T-helper 1 cell treated with Interleukin-12 subunit alpha and Interleukin-12 subunit beta and Interleukin-4 antibody, amounts not matched to agents 30 ng/mL and 1 ng/mL, for 36 hours (primary cell): ENCODE results near the gene TPRG1L. TPM values are rescaled to one million over a fixed set of nuclear protein-coding genes. Genes with fewer than 3 reads are reported as not detected.

ENCODE experiments used
- intact Hi-C: fragments of 100-400 bp; cut with micrococcal nuclease; formaldehyde crosslinking; loops from one replicate; pipeline ENCODE4 v1.15.1; 2024
- total RNA-seq: library from RNA; stranded (reverse); gene quantifications from 2 replicates; pipeline ENCODE4 v1.2.3, GENCODE V29; 2022

TPRG1L gene
- total RNA-seq, 1 donor from 2014 or later, result 17.1 TPM

DNA sequence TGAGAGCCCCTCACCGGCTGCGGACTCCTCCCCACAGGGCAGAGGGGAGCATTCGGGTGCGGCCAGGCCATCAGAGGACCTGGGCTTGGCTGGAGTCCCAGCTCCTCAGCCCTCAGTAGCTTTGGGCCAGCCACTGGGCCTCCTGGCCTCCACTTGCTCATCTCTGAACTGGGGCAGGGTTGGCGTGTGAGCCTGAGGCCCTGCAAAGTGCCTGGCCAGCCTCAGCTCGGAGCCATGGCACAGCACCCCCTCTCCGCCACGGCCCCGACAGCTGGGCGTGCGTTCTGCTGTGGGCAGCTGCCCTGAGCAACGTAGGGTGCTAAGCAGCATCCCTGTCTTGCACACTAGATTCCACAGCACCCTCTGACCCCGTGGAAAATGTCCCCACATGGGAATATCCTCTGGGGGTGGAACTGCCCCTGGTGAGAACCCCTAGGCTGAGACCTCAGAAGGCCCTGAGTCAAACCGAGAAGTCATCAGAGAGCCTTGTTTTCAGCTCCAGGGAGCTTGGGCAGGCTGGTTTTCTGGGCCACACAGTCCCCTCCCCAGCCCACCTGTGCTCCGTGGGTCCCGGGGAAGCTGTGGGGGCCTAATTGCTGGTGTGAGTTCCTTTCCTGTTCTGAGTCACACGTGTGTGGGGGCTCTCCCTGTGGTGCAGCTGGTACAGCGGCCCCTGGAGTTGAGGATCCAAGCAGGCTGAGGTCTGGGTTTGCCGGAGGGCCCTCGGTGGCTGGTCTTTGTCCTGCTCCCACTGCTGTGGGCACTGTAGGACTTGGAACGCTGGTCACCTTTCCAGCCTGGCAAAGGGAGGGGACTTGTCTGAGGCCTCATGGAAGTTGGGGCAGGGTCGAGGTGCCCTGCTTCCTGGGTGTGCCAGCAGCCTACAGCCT is 52.0 kb downstream of the TPRG1L start:
- intact Hi-C loops, result no loop called here

DNA sequence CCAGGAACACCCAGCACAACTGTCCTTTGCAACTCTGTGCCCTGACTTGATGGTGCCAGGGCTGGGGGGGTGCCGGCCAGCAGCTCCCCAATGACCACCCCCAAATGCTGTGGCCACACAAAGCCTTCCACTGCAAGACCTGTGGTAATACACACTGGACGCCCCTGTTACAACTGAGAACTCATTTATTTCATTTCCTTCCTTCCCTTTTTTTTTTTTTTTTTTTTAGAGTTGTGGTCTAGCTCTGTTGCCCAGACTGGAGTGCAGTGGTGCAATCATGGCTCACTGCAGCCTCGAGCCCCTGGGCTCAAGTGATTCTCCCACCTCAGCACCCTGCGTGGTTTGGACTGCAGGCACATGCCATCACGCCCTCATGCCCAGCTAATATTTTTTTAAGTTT is 52.7 kb downstream of the TPRG1L start:
- intact Hi-C loops, result no loop called here

DNA sequence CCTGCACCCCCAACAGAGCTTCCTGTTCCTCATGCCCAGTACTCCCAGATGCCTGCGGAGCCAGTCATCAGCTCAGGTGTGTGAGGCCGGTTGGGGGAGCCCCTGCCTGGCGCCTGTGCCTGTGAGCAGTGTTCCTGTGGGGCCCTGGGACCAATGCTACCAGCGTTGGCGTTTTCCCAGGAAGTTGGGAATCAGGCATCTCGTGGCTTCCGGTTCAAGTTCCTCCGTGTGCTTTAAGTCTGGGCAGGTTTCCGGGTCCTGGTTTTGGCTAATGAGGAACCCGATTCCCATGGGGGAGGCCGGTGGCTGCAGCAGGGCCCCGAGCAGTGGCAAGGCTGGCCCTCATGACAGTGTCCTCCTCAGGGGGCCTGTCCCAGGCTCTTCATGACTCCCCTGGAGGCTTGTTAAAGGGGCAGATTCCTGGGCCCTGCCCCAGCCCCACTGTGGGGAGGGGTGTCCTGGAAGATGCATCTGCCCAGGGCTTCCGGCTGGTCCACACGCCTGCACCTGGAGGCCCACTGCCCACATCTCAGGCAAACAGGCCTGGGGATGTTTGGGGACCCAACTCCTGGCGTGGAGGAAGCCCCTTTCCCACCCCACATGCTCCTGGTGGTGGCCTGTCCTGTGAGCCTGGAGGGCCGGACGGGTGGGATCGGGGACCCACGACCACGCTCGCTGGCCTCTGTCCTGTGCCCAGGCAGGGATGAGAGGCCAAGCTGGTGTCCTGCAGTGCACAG is 53.7 kb downstream of the TPRG1L start:
- intact Hi-C loops, result no loop called here

DNA sequence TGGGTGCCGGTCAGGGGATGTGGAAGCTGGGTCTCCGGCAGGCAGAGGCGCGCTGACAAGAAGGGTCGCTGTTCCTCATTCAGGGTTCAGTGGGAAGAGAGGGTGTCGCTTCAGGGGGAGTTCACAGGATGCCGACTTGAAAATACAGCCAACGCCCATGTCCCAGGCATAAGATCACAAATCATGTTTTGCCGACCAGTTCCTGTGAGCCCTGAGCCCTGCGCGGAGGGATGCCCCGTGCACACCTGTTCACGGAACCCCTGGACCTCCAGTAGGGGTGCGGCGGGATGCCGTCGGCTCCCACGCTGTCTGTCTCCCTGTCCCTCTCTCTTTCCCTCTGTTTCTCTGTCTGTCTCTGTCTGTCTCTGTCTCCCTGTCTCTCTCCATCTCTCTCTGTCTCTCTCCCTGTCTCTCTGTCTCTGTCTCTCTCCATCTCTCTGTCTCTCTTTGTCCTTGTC is 54.3 kb downstream of the TPRG1L start:
- intact Hi-C loops, result no loop called here

Other genes starting within 250 kb of the TPRG1L start
- gene ARHGEF16, start 170.3 kb upstream of the TPRG1L start, total RNA-seq, result not detected in 2 replicates
- 8.3 and 9.6 TPM in 2 replicates for gene MEGF6, start 13.5 kb upstream of the TPRG1L start, total RNA-seq
- 32.5 and 37.7 TPM in 2 replicates for gene WRAP73, start 25.1 kb downstream of the TPRG1L start, total RNA-seq
- gene TP73, start 27.5 kb downstream of the TPRG1L start, total RNA-seq, result 1.4 and 1.5 TPM in 2 replicates
- not detected in 2 replicates for gene CCDC27, start 127.4 kb downstream of the TPRG1L start, total RNA-seq
- not detected in 2 replicates for gene SMIM1, start 147.7 kb downstream of the TPRG1L start, total RNA-seq
- gene LRRC47, start 171.5 kb downstream of the TPRG1L start, total RNA-seq, result 42.6 and 43.5 TPM in 2 replicates
- gene CEP104, start 232.2 kb downstream of the TPRG1L start, total RNA-seq, result 53.0 and 65.0 TPM in 2 replicates
- 13.7 and 14.6 TPM in 2 replicates for gene DFFB, start 232.5 kb downstream of the TPRG1L start, total RNA-seq